OCI-LY3 (cell line): ENCODE results near the gene MICALL2.

Experiments used
- H2AFZ ChIP-seq: fragments of 200-600, 300-600 bp; shearing (Covaris generic); 2 replicates; pipeline ENCODE4 v1.6.0; 2014; ENCODE audit warnings: antibody characterized with exemption, low read depth, low read length
- H3K27ac ChIP-seq: fragments of 200-600, 300-600 bp; sonication (generic); 2 replicates; pipeline ENCODE4 v1.5.1; 2014; ENCODE audit warnings: mild to moderate bottlenecking, low read length, moderate library complexity, mixed read lengths
- H3K27me3 ChIP-seq: fragments of 200-600, 300-600 bp; sonication (generic); 2 replicates; pipeline ENCODE4 v1.6.1; 2014; ENCODE audit warnings: low read depth, low read length, mixed read lengths
- H3K36me3 ChIP-seq: fragments of 200-600, 300-600 bp; sonication (generic); replicated peaks from 2 replicates; pipeline ENCODE3; 2014; ENCODE audit warnings: low read depth, low read length, mixed read lengths
- H3K4me1 ChIP-seq: fragments of 300-600, 200-600 bp; sonication (generic); 2 replicates; pipeline ENCODE4 v1.6.1; 2014; ENCODE audit warnings: low read length, mixed read lengths
- H3K4me2 ChIP-seq: fragments of 200-600, 300-600 bp; sonication (generic); 2 replicates; pipeline ENCODE4 v1.6.1; 2014; ENCODE audit warnings: low read length, mixed read lengths
- H3K4me3 ChIP-seq: fragments of 300-600, 200-600 bp; sonication (generic); 2 replicates; pipeline ENCODE4 v1.5.1; 2014; ENCODE audit warnings: antibody characterized with exemption, mild to moderate bottlenecking, low read length, moderate library complexity
- H3K79me2 ChIP-seq: fragments of 300-600, 200-600 bp; shearing (Covaris generic); 2 replicates; pipeline ENCODE4 v1.6.1; 2014; ENCODE audit warnings: mild to moderate bottlenecking, low read length, mixed read lengths
- H3K9ac ChIP-seq: fragments of 300-600, 200-600 bp; shearing (Covaris generic); 2 replicates; pipeline ENCODE4 v1.6.0; 2014; ENCODE audit warnings: mild to moderate bottlenecking, low read length, moderate library complexity
- H3K9me3 ChIP-seq: fragments of 200-600, 300-600 bp; shearing (Covaris generic); 2 replicates; pipeline ENCODE4 v1.6.1; 2014; ENCODE audit warnings: low read length, mixed read lengths; ENCODE audit not compliant: insufficient read depth
- H4K20me1 ChIP-seq: fragments of 200-600, 300-600 bp; sonication (generic); 2 replicates; pipeline ENCODE4 v1.6.1; 2016; ENCODE audit warnings: low read length, mixed read lengths; ENCODE audit not compliant: insufficient read depth
- CTCF ChIP-seq: fragments of 200-600, 300-600 bp; sonication (generic); IDR thresholded peaks from 2 replicates; pipeline ENCODE4 v1.5.1; 2014; ENCODE audit warnings: antibody characterized with exemption, low read length, low read depth
- EZH2phosphoT487 ChIP-seq: fragments of 200-600 bp; shearing (Covaris generic); IDR thresholded peaks from 2 replicates; pipeline ENCODE4 v1.6.1; 2018; ENCODE audit warnings: antibody characterized with exemption, mixed run types, low read depth

MICALL2 gene

GRCh38 chr7:1419310-1419634 lies 40.0 kb downstream of the MICALL2 start:
- H2AFZ ChIP-seq, result no peak overlapping the region
- no peaks in the 10 kb centered on the region for H3K27me3 ChIP-seq
- no peak overlapping the region for H3K9ac ChIP-seq
- no peaks in the 10 kb centered on the region for H3K36me3 ChIP-seq
- H3K9me3 ChIP-seq, result no peaks in the 10 kb centered on the region
- no peak for TF ChIP-seq EZH2phosphoT487
- no peak for TF ChIP-seq CTCF
- H3K27ac ChIP-seq, result no peak overlapping the region
- H3K4me1 ChIP-seq, result no peaks in the 10 kb centered on the region
- no peak overlapping the region for H3K4me2 ChIP-seq
- H3K79me2 ChIP-seq, result no peaks in the 10 kb centered on the region
- no peak overlapping the region for H3K4me3 ChIP-seq
- H4K20me1 ChIP-seq, result no peaks in the 10 kb centered on the region

GRCh38 chr7:1418505-1419309 lies 40.6 kb downstream of the MICALL2 start:
- H3K9ac ChIP-seq, result no peak overlapping the region
- no peak overlapping the region for H3K4me2 ChIP-seq
- H3K27me3 ChIP-seq, result no peaks in the 10 kb centered on the region
- no peaks in the 10 kb centered on the region for H4K20me1 ChIP-seq
- no peaks in the 10 kb centered on the region for H3K36me3 ChIP-seq
- no peaks in the 10 kb centered on the region for H3K9me3 ChIP-seq
- H2AFZ ChIP-seq, result no peak overlapping the region
- H3K79me2 ChIP-seq, result no peaks in the 10 kb centered on the region
- TF ChIP-seq CTCF (no peak), EZH2phosphoT487 (no peak)
- no peak overlapping the region for H3K27ac ChIP-seq
- no peak overlapping the region for H3K4me3 ChIP-seq
- no peaks in the 10 kb centered on the region for H3K4me1 ChIP-seq

- H3K79me2 ChIP-seq, result no peaks in the 10 kb centered on the region
These were observed 43.8 kb downstream of the MICALL2 start for GRCh38 chr7:1415389-1415990.

More at GRCh38 chr7:1415389-1415990, 43.8 kb downstream of the MICALL2 start:
- Histone ChIP-seq H3K4me2 (no peak overlapping the region), H3K9me3 (no peaks in the 10 kb centered on the region), H3K36me3 (no peaks in the 10 kb centered on the region), H3K9ac (no peak overlapping the region), H3K4me1 (no peaks in the 10 kb centered on the region), H3K27me3 (no peaks in the 10 kb centered on the region), H2AFZ (no peak overlapping the region), H3K4me3 (no peak overlapping the region), H3K27ac (no peak overlapping the region), H4K20me1 (no peaks in the 10 kb centered on the region)
- no peak for TF ChIP-seq EZH2phosphoT487
- TF ChIP-seq CTCF, result no peak
